Fibroblast of lung (primary cell): ENCODE results near the gene ABCA7. TPM values are rescaled to one million over a fixed set of nuclear protein-coding genes. Genes with fewer than 3 reads are reported as not detected.

Experiments used
- DNase-seq, 2 donors: peaks; one replicate each; pipeline versions ENCODE4 v3.0.0 to v3.0.0-alpha.2; 2010; ENCODE audit warnings: low read depth in 2 of 2
- H2AFZ ChIP-seq: 2 replicates; pipeline ENCODE4 v1.5.1; 2012; ENCODE audit warnings: low read length, control low read depth, inconsistent platforms
- H3K27ac ChIP-seq: 2 replicates; pipeline ENCODE4 v1.5.1; 2011; ENCODE audit warnings: low read length, control low read depth; ENCODE audit not compliant: insufficient read depth
- H3K27me3 ChIP-seq: 2 replicates; pipeline ENCODE4 v1.5.1; 2011; ENCODE audit warnings: mild to moderate bottlenecking, low read length; ENCODE audit not compliant: control insufficient read depth, insufficient read depth
- H3K36me3 ChIP-seq: 2 replicates; pipeline ENCODE4 v1.5.1; 2011; ENCODE audit warnings: low read length; ENCODE audit not compliant: control insufficient read depth, insufficient read depth
- H3K4me1 ChIP-seq: 2 replicates; pipeline ENCODE4 v1.5.1; 2011; ENCODE audit warnings: low read length; ENCODE audit not compliant: control insufficient read depth, insufficient read depth; ENCODE audit errors: extremely low read depth
- H3K4me2 ChIP-seq: 2 replicates; pipeline ENCODE4 v1.5.1; 2011; ENCODE audit warnings: low read length, control low read depth; ENCODE audit not compliant: insufficient read depth; ENCODE audit errors: extremely low read depth
- H3K4me3 ChIP-seq, 4 experiments: fragments of 200-600 bp in 1 of 4; sonication (generic) in 1 of 4; replicated peaks in 1 of 4; 2 replicates each; pipeline ENCODE4 v1.5.1; 2011 to 2016; ENCODE audit warnings: low read length in 4 of 4, low read depth in 3 of 4, mild to moderate bottlenecking in 3 of 4, control low read depth in 2 of 4, inconsistent platforms in 1 of 4, mixed read lengths in 1 of 4; ENCODE audit not compliant: insufficient read depth in 1 of 4; ENCODE audit errors: control extremely low read depth in 1 of 4
- H3K79me2 ChIP-seq: 2 replicates; pipeline ENCODE4 v1.5.1; 2012; ENCODE audit warnings: mild to moderate bottlenecking, low read length, inconsistent platforms; ENCODE audit not compliant: control insufficient read depth, insufficient read depth
- H3K9ac ChIP-seq: 2 replicates; pipeline ENCODE4 v1.5.1; 2011; ENCODE audit warnings: mild to moderate bottlenecking, low read length, control low read depth; ENCODE audit not compliant: insufficient read depth
- H3K9me3 ChIP-seq: 2 replicates; pipeline ENCODE4 v1.5.1; 2012; ENCODE audit warnings: low read depth, low read length; ENCODE audit not compliant: control insufficient read depth, insufficient read depth
- H4K20me1 ChIP-seq: 2 replicates; pipeline ENCODE4 v1.5.1; 2011; ENCODE audit warnings: low read length; ENCODE audit not compliant: control insufficient read depth, insufficient read depth; ENCODE audit errors: extremely low read depth
- EZH2 ChIP-seq: IDR thresholded peaks from 2 replicates; pipeline ENCODE4 v1.5.1; 2012; ENCODE audit warnings: low read length, control low read depth, mild to moderate bottlenecking; ENCODE audit errors: missing control alignments
- polyA plus RNA-seq, 2 donors: library from polyadenylated mRNA; depleted of rRNA in 1 of 2; stranded (reverse) in 1 of 2; unstranded in 1 of 2; fragments of >200 nt; gene quantifications; 2 replicates each; pipeline ENCODE4 v1.2.1, GENCODE V29; 2011 to 2012; ENCODE audit warnings: missing spikeins in 1 of 2
- total RNA-seq: library from RNA; depleted of rRNA; stranded (reverse); fragments of >200 nt; gene quantifications from 2 replicates; pipeline ENCODE4 v1.2.1, GENCODE V29; 2014
- TF ChIP-seq, protein P1 (sequence below), 2 donors: IDR thresholded peaks in 1 of 2; conservative IDR thresholded peaks in 1 of 2; 1 replicate in 1 of 2; 2 replicates in 1 of 2; pipeline ENCODE4 v1.5.1; 2011 to 2012; ENCODE audit warnings: low read length in 2 of 2, control low read depth in 1 of 2, inconsistent platforms in 1 of 2, low read depth in 1 of 2, mild to moderate bottlenecking in 1 of 2

ABCA7 gene
- total and polyA plus RNA-seq, 2 donors (not counting 1 experiment from before 2014, with no cell fraction given), result 2.2 to 9.7 TPM

DNA sequence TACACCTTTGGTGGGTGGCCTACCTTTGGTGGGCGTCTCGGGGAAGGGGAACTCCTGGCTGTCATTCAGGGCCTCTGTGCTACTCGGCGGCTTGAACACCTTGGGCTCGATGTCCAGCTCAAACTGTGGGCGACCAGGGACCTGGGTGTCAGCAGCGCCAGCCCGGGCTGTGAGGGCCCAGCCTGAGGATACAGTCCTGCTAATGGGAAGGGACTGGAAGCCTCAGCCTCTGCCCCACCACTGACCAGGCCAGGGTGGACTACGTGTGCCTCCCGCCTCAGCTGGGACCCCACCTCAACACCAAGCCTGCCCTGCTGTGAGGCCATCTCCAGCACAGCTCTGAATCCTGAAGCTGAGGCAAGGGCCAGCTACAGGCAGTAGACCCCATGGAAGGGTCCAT lies 26.7 kb upstream of the ABCA7 start:
- H4K20me1 ChIP-seq, result peaks cover 1% of the 10 kb centered on the region

DNA sequence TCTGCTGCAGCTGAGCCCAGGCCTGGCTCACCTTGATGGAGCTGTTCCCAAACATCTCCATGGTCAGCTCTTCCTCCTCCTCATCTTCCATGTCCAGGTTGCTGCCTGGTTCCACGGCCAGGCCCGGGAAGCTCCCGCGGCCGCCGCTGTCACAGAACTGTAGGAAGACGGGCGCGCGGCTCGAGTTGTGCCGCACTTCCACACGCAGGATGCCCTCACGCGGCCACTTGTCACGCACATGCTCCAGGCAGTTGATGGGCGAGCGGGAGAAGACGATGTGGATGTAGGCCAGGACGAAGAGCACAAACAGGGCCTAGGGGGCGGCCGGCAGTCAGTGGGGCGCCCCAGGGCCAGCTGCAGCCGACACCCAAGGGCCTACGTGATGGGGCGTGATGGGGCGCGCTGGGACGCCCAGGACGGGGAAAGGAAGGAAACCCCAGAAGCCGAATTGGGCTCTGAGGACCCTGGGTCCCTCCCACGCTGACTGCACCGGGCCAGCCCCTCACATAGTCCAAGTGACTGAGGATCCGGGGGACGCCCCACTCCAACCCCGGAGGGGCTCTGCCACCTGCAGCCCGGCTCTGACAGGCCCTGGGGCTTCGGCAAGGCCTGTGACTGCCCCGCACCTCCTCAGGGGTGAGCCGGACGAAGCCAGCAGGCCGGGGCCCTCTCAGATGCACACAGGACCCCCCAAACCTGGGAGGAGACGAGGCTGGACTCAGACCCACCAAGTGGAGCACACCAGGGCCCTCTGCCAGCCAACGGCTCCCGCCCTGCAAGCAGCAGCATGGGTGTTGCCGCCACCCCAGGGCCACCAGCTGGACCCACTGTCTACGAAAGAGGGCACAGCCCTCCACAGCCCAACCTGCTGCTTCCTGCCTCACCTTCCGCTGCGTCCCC lies 25.5 kb upstream of the ABCA7 start:
- H2AFZ ChIP-seq, result no peak overlapping the region
- no peak overlapping the region for H3K4me3 ChIP-seq
- H4K20me1 ChIP-seq, result peaks cover 1% of the 10 kb centered on the region
- no peak overlapping the region for H3K4me2 ChIP-seq
- H3K4me1 ChIP-seq, result peaks cover 28% of the 10 kb centered on the region
- TF ChIP-seq, protein P1, sequence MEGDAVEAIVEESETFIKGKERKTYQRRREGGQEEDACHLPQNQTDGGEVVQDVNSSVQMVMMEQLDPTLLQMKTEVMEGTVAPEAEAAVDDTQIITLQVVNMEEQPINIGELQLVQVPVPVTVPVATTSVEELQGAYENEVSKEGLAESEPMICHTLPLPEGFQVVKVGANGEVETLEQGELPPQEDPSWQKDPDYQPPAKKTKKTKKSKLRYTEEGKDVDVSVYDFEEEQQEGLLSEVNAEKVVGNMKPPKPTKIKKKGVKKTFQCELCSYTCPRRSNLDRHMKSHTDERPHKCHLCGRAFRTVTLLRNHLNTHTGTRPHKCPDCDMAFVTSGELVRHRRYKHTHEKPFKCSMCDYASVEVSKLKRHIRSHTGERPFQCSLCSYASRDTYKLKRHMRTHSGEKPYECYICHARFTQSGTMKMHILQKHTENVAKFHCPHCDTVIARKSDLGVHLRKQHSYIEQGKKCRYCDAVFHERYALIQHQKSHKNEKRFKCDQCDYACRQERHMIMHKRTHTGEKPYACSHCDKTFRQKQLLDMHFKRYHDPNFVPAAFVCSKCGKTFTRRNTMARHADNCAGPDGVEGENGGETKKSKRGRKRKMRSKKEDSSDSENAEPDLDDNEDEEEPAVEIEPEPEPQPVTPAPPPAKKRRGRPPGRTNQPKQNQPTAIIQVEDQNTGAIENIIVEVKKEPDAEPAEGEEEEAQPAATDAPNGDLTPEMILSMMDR (conservative IDR thresholded peaks at IDR 0.05 in 1 of 2, IDR thresholded peaks at IDR 0.05 in 1 of 2; ENCODE audit: low read depth in 1 of 2, low read length in 2 of 2), result no peak
- no peak for TF ChIP-seq EZH2
- H3K79me2 ChIP-seq, result peaks cover 69% of the 10 kb centered on the region
- H3K27ac ChIP-seq, result no peak overlapping the region
- no peak overlapping the region for H3K9ac ChIP-seq
- H3K9me3 ChIP-seq, result no peaks in the 10 kb centered on the region
- peaks cover 26% of the 10 kb centered on the region for H3K36me3 ChIP-seq
- DNase-seq, result no peak
- no peaks in the 10 kb centered on the region for H3K27me3 ChIP-seq

More for the DNA sequence above, 26.7 kb upstream of the ABCA7 start:
- Histone ChIP-seq H3K9ac (no peak overlapping the region), H3K9me3 (no peaks in the 10 kb centered on the region), H2AFZ (no peak overlapping the region), H3K79me2 (peaks cover 58% of the 10 kb centered on the region), H3K4me2 (no peak overlapping the region), H3K27me3 (no peaks in the 10 kb centered on the region), H3K4me1 (peaks cover 34% of the 10 kb centered on the region), H3K4me3 (no peak overlapping the region), H3K27ac (no peak overlapping the region), H3K36me3 (peaks cover 26% of the 10 kb centered on the region)
- TF ChIP-seq EZH2, result no peak
- TF ChIP-seq, protein P1 (conservative IDR thresholded peaks at IDR 0.05 in 1 of 2, IDR thresholded peaks at IDR 0.05 in 1 of 2; ENCODE audit: low read depth in 1 of 2, low read length in 2 of 2), result no peak
- no peak for DNase-seq

DNA sequence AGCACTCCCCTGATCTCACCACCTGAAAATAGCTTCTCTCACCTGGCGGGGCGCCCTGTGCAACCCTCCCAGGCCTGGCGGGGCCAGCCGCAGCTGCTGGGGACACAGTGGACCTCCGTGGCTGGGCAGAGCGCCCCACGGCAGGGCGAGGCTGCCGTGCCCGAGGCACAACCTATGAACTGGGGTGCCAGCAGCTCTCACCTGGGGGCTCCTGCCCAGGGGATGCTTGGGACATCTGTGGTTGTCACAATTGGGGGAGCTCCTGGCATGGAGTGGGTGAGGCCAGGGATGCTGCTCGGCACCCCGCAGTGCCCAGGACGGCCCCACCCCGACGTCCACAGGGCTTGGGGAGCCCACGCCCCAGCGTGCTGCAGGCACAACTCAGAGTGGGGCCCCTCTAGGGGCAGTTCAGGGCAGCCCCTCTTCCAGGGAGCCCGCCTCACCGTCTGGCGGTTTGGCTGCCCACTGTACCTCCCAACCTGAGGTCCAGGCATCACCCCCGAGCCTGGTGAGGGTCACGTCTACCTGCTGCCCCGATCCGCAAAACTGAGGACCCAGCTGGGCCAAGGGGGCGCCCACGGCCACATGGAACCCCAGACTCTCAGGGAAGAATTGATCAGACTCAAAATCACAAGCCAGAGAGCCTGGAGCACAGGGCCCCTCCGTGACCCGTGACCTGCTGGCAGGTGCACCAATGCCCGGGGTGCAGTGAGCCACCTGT lies 24.7 kb upstream of the ABCA7 start:
- no peak overlapping the region for H2AFZ ChIP-seq
- no peak overlapping the region for H3K27ac ChIP-seq
- no peak overlapping the region for H3K4me2 ChIP-seq
- peaks cover 22% of the 10 kb centered on the region for H3K4me1 ChIP-seq
- TF ChIP-seq, protein P1 (conservative IDR thresholded peaks at IDR 0.05 in 1 of 2, IDR thresholded peaks at IDR 0.05 in 1 of 2; ENCODE audit: low read depth in 1 of 2, low read length in 2 of 2), result no peak
- no peak for TF ChIP-seq EZH2
- peaks cover 26% of the 10 kb centered on the region for H3K36me3 ChIP-seq
- no peak overlapping the region for H3K9ac ChIP-seq
- DNase-seq, result no peak
- H3K9me3 ChIP-seq, result no peaks in the 10 kb centered on the region
- no peaks in the 10 kb centered on the region for H3K27me3 ChIP-seq
- H4K20me1 ChIP-seq, result peaks cover 1% of the 10 kb centered on the region
- H3K4me3 ChIP-seq, result no peak overlapping the region
- peaks cover 78% of the 10 kb centered on the region for H3K79me2 ChIP-seq
